ENCODE results near the gene BTBD8.

GRCh38 chr1:92040971-92041370 is 39.2 kb upstream of the BTBD8 start:
- TF ChIP-seq CTCF (IDR thresholded peaks at IDR 0.05; ENCODE audit: insufficient read depth, low read length, poor library complexity, severe bottlenecking) (no peak), EZH2phosphoT487 (conservative IDR thresholded peaks at IDR 0.05; ENCODE audit: low read length) (no peak)

All from SU-DHL-6 (cell line).